ENCODE measurements around the gene CRYBA2.

GRCh38 chr2:219003267-219003634 is 10.0 kb upstream of the CRYBA2 start:
- TF ChIP-seq CTCF (conservative IDR thresholded peaks at IDR 0.05; ENCODE audit: low read length) (peak; percentile 31), EZH2phosphoT487 (IDR thresholded peaks at IDR 0.05; ENCODE audit: borderline replicate concordance, low read depth, low read length) (no peak)
